ENCODE results near the gene DOCK10.

Gene DOCK10

DNA sequence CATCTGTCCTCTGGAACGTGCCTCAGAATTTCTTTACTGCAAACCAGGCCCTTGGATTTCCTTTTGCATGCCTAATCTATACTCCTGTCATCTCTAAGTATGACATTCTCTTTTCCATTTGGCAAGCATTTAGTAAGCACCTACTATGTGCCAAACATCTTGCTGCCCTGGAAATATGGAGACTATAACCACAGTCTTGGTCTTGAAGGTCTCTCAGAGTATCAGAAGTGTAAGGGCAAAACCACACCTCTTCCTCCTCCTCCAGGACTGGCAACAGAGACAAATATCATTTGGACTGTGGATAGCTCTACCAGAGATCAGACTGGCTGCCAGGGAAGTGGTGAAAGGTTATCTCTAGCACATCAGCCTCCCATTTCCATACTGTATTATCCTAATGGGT, 11.4 kb downstream of the DOCK10 start:
- TF ChIP-seq ZNF70 (CRISPR knock-in tag; IDR thresholded peaks at IDR 0.05) (no peak), ISL1 (CRISPR knock-in tag; IDR thresholded peaks at IDR 0.05) (no peak), CSDC2 (CRISPR knock-in tag; IDR thresholded peaks at IDR 0.05) (no peak), PPARA (CRISPR knock-in tag; IDR thresholded peaks at IDR 0.05; ENCODE audit: borderline replicate concordance) (no peak)
- TF ChIP-seq, protein P1, sequence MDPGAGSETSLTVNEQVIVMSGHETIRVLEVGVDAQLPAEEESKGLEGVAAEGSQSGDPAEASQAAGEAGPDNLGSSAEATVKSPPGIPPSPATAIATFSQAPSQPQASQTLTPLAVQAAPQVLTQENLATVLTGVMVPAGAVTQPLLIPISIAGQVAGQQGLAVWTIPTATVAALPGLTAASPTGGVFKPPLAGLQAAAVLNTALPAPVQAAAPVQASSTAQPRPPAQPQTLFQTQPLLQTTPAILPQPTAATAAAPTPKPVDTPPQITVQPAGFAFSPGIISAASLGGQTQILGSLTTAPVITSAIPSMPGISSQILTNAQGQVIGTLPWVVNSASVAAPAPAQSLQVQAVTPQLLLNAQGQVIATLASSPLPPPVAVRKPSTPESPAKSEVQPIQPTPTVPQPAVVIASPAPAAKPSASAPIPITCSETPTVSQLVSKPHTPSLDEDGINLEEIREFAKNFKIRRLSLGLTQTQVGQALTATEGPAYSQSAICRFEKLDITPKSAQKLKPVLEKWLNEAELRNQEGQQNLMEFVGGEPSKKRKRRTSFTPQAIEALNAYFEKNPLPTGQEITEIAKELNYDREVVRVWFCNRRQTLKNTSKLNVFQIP (CRISPR knock-in tag; IDR thresholded peaks at IDR 0.05; ENCODE audit: borderline replicate concordance, low read depth) = no peak
- TF ChIP-seq, protein P2, sequence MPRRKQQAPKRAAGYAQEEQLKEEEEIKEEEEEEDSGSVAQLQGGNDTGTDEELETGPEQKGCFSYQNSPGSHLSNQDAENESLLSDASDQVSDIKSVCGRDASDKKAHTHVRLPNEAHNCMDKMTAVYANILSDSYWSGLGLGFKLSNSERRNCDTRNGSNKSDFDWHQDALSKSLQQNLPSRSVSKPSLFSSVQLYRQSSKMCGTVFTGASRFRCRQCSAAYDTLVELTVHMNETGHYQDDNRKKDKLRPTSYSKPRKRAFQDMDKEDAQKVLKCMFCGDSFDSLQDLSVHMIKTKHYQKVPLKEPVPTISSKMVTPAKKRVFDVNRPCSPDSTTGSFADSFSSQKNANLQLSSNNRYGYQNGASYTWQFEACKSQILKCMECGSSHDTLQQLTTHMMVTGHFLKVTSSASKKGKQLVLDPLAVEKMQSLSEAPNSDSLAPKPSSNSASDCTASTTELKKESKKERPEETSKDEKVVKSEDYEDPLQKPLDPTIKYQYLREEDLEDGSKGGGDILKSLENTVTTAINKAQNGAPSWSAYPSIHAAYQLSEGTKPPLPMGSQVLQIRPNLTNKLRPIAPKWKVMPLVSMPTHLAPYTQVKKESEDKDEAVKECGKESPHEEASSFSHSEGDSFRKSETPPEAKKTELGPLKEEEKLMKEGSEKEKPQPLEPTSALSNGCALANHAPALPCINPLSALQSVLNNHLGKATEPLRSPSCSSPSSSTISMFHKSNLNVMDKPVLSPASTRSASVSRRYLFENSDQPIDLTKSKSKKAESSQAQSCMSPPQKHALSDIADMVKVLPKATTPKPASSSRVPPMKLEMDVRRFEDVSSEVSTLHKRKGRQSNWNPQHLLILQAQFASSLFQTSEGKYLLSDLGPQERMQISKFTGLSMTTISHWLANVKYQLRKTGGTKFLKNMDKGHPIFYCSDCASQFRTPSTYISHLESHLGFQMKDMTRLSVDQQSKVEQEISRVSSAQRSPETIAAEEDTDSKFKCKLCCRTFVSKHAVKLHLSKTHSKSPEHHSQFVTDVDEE (CRISPR knock-in tag; IDR thresholded peaks at IDR 0.05) = no peak
- ATAC-seq = no peak

DNA sequence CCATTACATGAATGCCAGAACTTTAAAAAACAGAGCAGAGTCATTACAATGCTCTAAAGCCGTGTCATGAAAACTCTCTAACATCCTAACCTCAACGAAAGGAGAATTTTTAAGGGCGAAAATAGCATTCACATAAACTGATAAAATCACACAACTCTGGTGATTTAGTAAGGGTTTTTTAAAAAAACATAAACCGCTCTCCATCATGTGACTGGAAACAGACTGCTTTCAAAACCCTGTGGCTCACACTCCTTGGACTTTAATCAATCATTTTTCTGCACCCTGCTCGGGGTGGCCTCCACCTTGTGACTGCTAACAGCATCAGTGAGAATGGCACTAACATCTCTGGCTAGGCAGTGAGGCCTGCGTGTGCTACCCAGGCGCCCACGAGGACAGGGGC, 12.1 kb downstream of the DOCK10 start:
- no peak for TF ChIP-seq ZNF8 (CRISPR knock-in tag; IDR thresholded peaks at IDR 0.05)
- no peak for TF ChIP-seq BACH2 (CRISPR knock-in tag; IDR thresholded peaks at IDR 0.05; ENCODE audit: borderline replicate concordance)
- no peak for TF ChIP-seq ZNF565 (CRISPR knock-in tag; conservative IDR thresholded peaks at IDR 0.05; ENCODE audit: low read depth)
- no peak for TF ChIP-seq TCF4 (CRISPR knock-in tag; IDR thresholded peaks at IDR 0.05; ENCODE audit: borderline replicate concordance)
- no peak for TF ChIP-seq ESRRG (CRISPR knock-in tag; IDR thresholded peaks at IDR 0.05)
- TF ChIP-seq, protein P3, sequence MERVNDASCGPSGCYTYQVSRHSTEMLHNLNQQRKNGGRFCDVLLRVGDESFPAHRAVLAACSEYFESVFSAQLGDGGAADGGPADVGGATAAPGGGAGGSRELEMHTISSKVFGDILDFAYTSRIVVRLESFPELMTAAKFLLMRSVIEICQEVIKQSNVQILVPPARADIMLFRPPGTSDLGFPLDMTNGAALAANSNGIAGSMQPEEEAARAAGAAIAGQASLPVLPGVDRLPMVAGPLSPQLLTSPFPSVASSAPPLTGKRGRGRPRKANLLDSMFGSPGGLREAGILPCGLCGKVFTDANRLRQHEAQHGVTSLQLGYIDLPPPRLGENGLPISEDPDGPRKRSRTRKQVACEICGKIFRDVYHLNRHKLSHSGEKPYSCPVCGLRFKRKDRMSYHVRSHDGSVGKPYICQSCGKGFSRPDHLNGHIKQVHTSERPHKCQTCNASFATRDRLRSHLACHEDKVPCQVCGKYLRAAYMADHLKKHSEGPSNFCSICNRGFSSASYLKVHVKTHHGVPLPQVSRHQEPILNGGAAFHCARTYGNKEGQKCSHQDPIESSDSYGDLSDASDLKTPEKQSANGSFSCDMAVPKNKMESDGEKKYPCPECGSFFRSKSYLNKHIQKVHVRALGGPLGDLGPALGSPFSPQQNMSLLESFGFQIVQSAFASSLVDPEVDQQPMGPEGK (CRISPR knock-in tag; IDR thresholded peaks at IDR 0.05; ENCODE audit: borderline replicate concordance) = no peak
- TF ChIP-seq, protein P1 (CRISPR knock-in tag; IDR thresholded peaks at IDR 0.05; ENCODE audit: borderline replicate concordance, low read depth) = no peak

DNA sequence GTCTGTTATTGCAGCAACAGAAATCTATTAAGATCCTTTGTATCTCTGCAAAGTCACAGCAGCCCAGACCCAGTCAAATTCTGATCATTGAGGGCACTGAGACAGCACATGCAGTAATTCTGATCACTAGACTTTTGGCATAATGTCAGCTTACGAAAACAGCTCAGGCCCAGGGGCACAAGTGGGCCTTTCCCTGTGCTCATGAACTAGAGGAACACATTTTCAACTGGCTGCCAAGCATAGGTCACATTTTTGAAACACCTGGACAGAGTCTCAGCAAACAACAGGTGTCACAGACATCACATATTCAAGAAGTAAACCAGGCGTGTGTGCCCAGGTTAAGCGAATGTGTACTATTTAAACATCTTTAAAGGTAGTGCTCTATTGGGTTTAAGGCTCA, 13.7 kb downstream of the DOCK10 start:
- no peak for TF ChIP-seq RARB (CRISPR knock-in tag; IDR thresholded peaks at IDR 0.05)
- TF ChIP-seq ISL1 (CRISPR knock-in tag; IDR thresholded peaks at IDR 0.05) = no peak
- TF ChIP-seq ZNF565 (CRISPR knock-in tag; conservative IDR thresholded peaks at IDR 0.05; ENCODE audit: low read depth) = no peak
- no peak for TF ChIP-seq GLIS3 (CRISPR knock-in tag; IDR thresholded peaks at IDR 0.05)
- no peak for TF ChIP-seq BACH2 (CRISPR knock-in tag; IDR thresholded peaks at IDR 0.05; ENCODE audit: borderline replicate concordance)
- TF ChIP-seq, protein P3 (CRISPR knock-in tag; IDR thresholded peaks at IDR 0.05; ENCODE audit: borderline replicate concordance) = no peak
- no peak for ATAC-seq

More for the DNA sequence above, 12.1 kb downstream of the DOCK10 start:
- ATAC-seq = no peak

DNA sequence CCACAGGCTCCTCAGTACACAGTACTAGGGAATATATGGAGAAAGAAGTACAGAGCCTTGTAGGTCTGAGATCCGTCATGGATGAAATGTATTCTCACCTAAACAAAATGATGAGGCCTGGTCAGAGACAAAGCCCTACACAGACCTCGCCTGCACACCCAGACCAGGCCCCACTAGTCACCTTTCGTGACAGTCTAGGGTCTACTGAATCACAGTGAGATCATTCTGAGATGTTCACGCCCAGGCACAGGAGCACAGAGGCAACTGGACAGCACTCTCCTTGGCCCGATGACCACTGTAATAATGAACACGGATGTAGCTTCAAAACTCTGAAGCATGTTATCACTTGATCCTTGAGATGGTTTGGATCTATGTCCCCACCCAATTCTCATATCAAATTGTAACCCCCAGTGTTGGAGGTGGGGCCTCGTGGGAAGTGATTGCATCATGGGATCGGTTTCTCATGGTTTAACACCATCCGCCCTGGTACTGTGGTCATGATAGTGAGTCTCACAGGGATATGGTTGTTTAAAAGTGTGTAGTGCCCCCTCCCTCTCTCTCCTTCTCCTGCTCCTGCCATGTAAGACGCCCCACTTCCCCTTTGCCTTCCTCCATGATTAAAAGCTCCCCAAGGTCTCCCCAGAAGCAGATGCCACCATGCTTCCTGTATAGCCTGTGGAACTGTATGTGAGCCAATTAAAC, 15.1 kb downstream of the DOCK10 start:
- TF ChIP-seq ZNF565 (CRISPR knock-in tag; conservative IDR thresholded peaks at IDR 0.05; ENCODE audit: low read depth) (no peak), ZFP30 (CRISPR knock-in tag; IDR thresholded peaks at IDR 0.05) (no peak), OSR1 (CRISPR knock-in tag; IDR thresholded peaks at IDR 0.05) (no peak)
- TF ChIP-seq, protein P2 (CRISPR knock-in tag; IDR thresholded peaks at IDR 0.05) = no peak
- ATAC-seq = no peak
